Osteoblast (primary cell): ENCODE data around the gene STAB1. TPM values are rescaled to one million over a fixed set of nuclear protein-coding genes. Genes with fewer than 3 reads are reported as not detected.

Experiments
- DNase-seq: peaks from one replicate; pipeline ENCODE4 v3.0.0; 2011; ENCODE audit warnings: low spot score, mixed read lengths; ENCODE audit not compliant: insufficient read length; ENCODE audit errors: missing footprints
- H2AFZ ChIP-seq: 2 replicates; pipeline ENCODE4 v1.6.0; 2011; ENCODE audit warnings: mild to moderate bottlenecking, low read length
- H3K27ac ChIP-seq: 2 replicates; pipeline ENCODE4 v1.5.1; 2011; ENCODE audit warnings: mild to moderate bottlenecking, low read depth, low read length, moderate library complexity
- H3K27me3 ChIP-seq: 2 replicates; pipeline ENCODE4 v1.6.0; 2012; ENCODE audit warnings: mild to moderate bottlenecking, control low read depth, inconsistent platforms, low read length, moderate library complexity; ENCODE audit not compliant: insufficient read depth
- H3K36me3 ChIP-seq: 2 replicates; pipeline ENCODE4 v1.5.1; 2011; ENCODE audit warnings: mild to moderate bottlenecking, low read length, control low read depth, moderate library complexity; ENCODE audit not compliant: insufficient read depth
- H3K4me1 ChIP-seq: 2 replicates; pipeline ENCODE4 v1.5.1; 2011; ENCODE audit warnings: mild to moderate bottlenecking, low read length, control low read depth, moderate library complexity; ENCODE audit not compliant: insufficient read depth
- H3K4me2 ChIP-seq: 2 replicates; pipeline ENCODE4 v1.6.0; 2011; ENCODE audit warnings: mild to moderate bottlenecking, low read length; ENCODE audit not compliant: insufficient read depth
- H3K4me3 ChIP-seq: fragments of 200-600 bp; sonication (generic); 3 replicates; pipeline ENCODE4 v1.5.1; 2012; ENCODE audit warnings: mild to moderate bottlenecking, low read length, inconsistent platforms; ENCODE audit not compliant: insufficient read depth
- H3K79me2 ChIP-seq: 2 replicates; pipeline ENCODE4 v1.6.0; 2012; ENCODE audit warnings: mild to moderate bottlenecking, low read length, control low read depth, inconsistent platforms; ENCODE audit not compliant: insufficient read depth
- H3K9me3 ChIP-seq: 2 replicates; pipeline ENCODE4 v1.5.1; 2011; ENCODE audit warnings: low read depth, low read length, control low read depth
- H4K20me1 ChIP-seq: 2 replicates; pipeline ENCODE4 v1.6.0; 2012; ENCODE audit warnings: mild to moderate bottlenecking, low read length, control low read depth; ENCODE audit not compliant: insufficient read depth
- CTCF ChIP-seq: IDR thresholded peaks from 2 replicates; pipeline ENCODE4 v1.5.1; 2011; ENCODE audit warnings: mild to moderate bottlenecking, low read depth, low read length, moderate library complexity; ENCODE audit errors: extremely low read depth
- total RNA-seq: library from RNA; depleted of rRNA; stranded (reverse); fragments of >200 nt; gene quantifications from 2 replicates; pipeline ENCODE4 v1.2.3, GENCODE V29; 2012

Gene STAB1
- total RNA-seq, 1 donor: 1.1 TPM

DNA sequence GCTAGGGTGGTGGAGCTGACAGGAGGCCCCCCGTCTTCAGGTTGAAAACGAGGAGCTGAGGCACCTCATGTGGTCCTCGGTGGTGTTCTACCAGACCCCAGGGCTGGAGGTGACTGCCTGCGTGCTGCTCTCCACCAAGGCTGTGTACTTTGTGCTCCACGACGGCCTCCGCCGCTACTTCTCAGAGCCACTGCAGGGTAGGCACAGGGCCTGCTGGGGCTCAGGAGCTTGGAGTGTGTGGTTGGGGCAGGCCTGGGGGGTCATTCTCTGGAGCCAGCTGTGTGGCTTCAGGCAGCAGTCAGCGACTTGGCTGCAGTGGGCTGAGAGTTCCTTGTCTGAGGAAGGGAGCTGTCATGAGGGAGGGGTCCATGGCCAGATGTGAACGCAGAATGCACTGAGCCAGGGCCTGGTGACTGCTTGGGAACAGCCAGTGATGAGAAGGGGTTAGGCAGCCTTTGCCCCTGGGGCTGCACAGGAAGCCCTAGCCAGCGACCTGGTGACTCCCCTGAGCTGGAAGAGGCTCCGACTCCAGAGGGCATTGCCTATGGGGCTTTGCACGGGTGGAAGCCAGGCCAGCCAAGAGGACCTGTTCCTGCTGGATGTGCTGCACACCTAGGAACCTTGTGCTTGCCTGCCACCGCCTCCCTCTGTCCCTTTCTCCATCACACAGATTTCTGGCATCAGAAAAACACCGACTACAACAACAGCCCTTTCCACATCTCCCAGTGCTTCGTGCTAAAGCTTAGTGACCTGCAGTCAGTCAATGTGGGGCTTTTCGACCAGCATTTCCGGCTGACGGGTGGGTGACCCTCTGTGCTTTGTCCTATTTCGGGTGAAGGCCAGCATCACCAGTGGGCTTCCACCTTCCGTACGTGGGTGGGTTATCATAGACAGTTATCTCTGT, 4.9 kb upstream of the STAB1 start:
- H3K4me2 ChIP-seq: no peak overlapping the region
- no peaks in the 10 kb centered on the region for H3K79me2 ChIP-seq
- no peak overlapping the region for H2AFZ ChIP-seq
- no peak overlapping the region for H3K27ac ChIP-seq
- no peak for TF ChIP-seq CTCF
- no peak for DNase-seq
- peaks cover 12% of the 10 kb centered on the region for H4K20me1 ChIP-seq
- H3K9me3 ChIP-seq: no peaks in the 10 kb centered on the region
- H3K4me1 ChIP-seq: no peaks in the 10 kb centered on the region
- no peaks in the 10 kb centered on the region for H3K27me3 ChIP-seq
- peaks cover 56% of the 10 kb centered on the region for H3K36me3 ChIP-seq
- H3K4me3 ChIP-seq: no peak overlapping the region

DNA sequence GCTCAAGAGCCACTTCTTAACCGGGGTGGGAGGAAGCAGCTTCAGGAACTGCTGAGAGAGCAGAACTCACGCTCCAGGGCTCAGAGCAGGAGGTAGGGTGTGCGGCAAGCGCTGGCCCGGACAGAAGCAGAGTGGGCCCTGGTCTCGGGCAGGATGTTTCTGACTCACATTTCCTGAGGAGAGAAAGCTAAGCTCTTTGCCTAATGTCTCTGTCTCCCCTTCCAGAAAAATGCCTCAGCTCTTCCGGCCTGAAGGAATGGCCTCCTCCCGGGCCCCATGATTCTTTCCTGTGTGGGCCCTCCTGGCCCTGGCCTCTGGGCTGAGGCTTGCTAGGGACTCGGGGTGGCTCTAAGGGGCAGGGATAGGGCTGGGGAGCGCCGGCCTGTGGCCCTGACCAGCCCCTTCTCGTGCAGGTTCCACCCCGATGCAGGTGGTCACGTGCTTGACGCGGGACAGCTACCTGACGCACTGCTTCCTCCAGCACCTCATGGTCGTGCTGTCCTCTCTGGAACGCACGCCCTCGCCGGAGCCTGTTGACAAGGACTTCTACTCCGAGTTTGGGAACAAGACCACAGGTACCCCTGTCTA, 4.1 kb upstream of the STAB1 start:
- H3K4me2 ChIP-seq: no peak overlapping the region
- H2AFZ ChIP-seq: no peak overlapping the region
- H3K4me3 ChIP-seq: no peak overlapping the region
- peaks cover 12% of the 10 kb centered on the region for H4K20me1 ChIP-seq
- DNase-seq: peak; percentile 90
- H3K4me1 ChIP-seq: peaks cover 5% of the 10 kb centered on the region
- no peaks in the 10 kb centered on the region for H3K79me2 ChIP-seq
- TF ChIP-seq CTCF: no peak
- no peaks in the 10 kb centered on the region for H3K9me3 ChIP-seq
- H3K27ac ChIP-seq: no peak overlapping the region
- H3K36me3 ChIP-seq: peaks cover 53% of the 10 kb centered on the region
- no peaks in the 10 kb centered on the region for H3K27me3 ChIP-seq

DNA sequence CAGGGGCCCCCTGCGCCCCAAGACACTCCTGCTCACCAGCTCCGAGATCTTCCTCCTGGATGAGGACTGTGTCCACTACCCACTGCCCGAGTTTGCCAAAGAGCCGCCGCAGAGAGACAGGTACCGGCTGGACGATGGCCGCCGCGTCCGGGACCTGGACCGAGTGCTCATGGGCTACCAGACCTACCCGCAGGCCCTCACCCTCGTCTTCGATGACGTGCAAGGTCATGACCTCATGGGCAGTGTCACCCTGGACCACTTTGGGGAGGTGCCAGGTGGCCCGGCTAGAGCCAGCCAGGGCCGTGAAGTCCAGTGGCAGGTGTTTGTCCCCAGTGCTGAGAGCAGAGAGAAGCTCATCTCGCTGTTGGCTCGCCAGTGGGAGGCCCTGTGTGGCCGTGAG, 3.1 kb upstream of the STAB1 start:
- Histone ChIP-seq H3K27ac (no peak overlapping the region), H3K36me3 (peaks cover 50% of the 10 kb centered on the region)
- DNase-seq: no peak

More for the DNA sequence above, 3.1 kb upstream of the STAB1 start:
- H3K4me3 ChIP-seq: no peak overlapping the region
- peaks cover 12% of the 10 kb centered on the region for H4K20me1 ChIP-seq
- no peaks in the 10 kb centered on the region for H3K9me3 ChIP-seq
- no peaks in the 10 kb centered on the region for H3K79me2 ChIP-seq
- H3K27me3 ChIP-seq: no peaks in the 10 kb centered on the region
- no peak overlapping the region for H2AFZ ChIP-seq
- peaks cover 7% of the 10 kb centered on the region for H3K4me1 ChIP-seq
- H3K4me2 ChIP-seq: no peak overlapping the region
- TF ChIP-seq CTCF: no peak
